HG02943 (cell line): Measurements from ENCODE around the gene FOXP1.

Experiments
- ATAC-seq: cut with Tn5 transposase; IDR thresholded peaks from one replicate; pipeline ENCODE4 v1.9.1; 2021; ENCODE audit warnings: mild to moderate bottlenecking, low read depth, moderate library complexity; ENCODE audit not compliant: unreplicated experiment

Gene FOXP1

GRCh38 chr3:71127052-71127831 lies 456.3 kb downstream of the FOXP1 start:
- no peak for ATAC-seq

GRCh38 chr3:71125738-71126137 lies 457.8 kb downstream of the FOXP1 start:
- ATAC-seq: no peak

- no peak for ATAC-seq
These were observed 459.5 kb downstream of the FOXP1 start for GRCh38 chr3:71124048-71124447.

GRCh38 chr3:71122641-71123040 lies 460.9 kb downstream of the FOXP1 start:
- no peak for ATAC-seq

DNA sequence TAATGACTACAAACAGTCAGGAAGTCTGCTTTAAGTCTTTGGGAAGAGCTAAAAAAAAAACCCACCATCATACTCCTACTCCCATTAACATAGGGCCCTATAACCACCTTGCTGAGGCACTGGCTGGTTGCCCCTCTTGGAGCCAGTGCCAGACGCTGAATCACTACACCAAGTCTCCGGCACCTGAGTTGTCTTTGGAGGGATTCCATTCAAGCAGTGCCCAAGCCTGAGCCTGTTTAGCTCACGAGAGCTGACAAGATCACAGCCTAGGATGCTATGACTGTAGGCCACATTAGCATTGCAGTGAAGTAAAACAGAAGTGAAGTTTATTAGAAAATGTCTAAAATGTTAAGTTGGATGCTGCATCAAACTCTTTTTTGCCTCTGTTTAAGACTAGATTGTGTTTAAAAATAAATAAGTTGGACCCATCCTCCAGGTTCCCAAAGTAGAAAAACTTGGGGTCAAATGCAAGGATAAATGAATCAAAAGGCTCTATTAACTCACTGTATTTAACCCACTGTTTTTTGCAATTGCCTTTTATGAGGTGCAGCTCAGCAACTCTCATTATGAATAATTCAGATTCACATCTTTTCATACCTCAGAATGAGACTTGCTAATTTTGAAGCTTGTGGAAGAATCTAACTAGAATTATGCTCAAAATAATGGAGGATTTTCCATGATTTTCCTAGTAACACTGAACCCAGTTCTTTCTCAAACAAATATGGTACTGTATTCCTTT lies 461.9 kb downstream of the FOXP1 start:
- ATAC-seq: no peak

- ATAC-seq: no peak
These were observed 463.5 kb downstream of the FOXP1 start for GRCh38 chr3:71120012-71120411.

DNA sequence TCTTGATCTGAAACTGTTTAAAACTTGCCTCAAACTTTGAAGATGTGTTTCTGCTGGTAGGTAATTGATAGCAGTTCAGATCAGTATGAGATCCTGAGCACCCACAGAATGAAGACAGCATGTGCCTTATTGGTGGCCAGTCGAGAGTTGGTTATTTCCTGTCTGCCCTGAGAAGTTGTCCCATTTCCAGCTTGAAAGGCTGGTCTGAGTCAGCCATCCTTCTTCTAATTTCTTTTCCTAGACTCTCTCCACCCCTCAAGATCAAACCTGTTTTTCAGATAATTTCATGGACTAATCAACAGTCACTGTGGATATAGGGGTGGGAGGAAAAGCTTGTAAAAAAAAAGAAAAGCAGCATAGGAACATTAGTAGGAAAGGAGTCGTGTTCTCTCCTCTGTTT lies 464.4 kb downstream of the FOXP1 start:
- no peak for ATAC-seq

- ATAC-seq: no peak
These were observed 465.1 kb downstream of the FOXP1 start for GRCh38 chr3:71118436-71118835.

DNA sequence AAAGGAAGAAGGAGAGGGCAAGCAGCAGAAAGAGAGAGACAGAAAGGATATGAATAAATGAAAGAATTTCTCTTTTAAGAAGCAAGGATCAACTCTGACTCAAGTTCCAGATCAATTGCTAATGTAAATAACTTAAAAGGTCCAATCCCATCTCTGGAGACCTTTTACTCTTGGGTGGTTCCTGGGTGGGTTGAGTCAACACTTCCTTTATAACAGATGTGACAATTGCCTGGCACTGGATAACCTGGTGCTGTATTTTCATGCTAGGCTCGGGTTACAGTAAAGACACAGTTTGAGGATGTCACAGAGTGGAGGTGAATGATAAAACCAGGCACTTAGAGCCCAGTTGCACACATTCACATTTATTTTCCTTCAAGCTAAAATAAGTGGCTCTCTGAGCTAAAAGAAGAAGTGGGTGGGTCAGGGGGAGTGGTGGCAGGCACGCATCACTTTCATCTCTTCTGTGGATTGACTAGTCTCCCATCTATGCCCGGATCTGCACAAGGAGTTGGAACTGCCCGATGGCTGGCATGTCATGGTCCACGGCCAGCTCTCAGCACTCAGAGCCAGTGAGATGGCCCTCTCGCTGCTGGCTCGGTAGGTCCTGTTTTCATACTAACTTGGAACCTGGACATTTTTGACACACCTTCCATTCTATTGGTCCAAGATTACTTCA lies 465.8 kb downstream of the FOXP1 start:
- no peak for ATAC-seq

DNA sequence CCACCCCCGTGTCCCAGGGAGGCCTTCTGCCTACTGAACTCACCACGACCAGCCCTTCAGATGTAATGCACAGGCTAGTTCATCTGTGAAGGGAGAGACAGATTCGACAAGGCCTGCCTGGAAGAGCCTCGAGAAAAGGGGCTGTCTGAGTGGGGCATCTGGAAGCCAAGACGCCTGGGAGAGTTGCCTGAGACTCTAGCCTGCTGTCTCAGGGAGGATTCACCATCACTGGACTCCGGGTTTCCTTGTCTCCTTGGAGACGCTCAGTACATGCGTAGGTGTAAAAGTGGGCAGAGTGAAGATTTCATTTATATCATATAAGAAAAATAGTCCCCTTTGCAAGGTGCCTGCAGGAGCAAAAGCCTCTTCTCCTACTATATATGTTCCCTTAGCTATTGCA lies 468.9 kb downstream of the FOXP1 start:
- ATAC-seq: no peak

GRCh38 chr3:71112576-71112975 lies 471.0 kb downstream of the FOXP1 start:
- ATAC-seq: no peak

GRCh38 chr3:71111784-71112440 lies 471.6 kb downstream of the FOXP1 start:
- no peak for ATAC-seq

GRCh38 chr3:71110385-71111222 lies 472.9 kb downstream of the FOXP1 start:
- ATAC-seq: no peak

DNA sequence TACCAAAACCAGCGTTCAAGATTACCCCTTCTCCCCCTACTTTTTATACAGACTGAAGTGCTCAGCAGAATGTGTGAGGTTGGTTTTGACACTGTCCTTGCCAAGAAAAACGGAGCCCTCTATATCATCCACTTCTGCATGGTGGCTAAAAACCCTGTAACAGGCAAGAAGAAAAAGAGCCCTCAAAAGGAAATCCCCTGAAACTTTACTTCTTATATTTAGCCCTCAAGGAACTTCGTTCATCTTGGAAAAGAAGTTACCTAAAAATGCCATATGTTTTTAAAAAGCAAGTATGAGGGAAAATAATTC lies 473.6 kb downstream of the FOXP1 start:
- ATAC-seq: no peak

DNA sequence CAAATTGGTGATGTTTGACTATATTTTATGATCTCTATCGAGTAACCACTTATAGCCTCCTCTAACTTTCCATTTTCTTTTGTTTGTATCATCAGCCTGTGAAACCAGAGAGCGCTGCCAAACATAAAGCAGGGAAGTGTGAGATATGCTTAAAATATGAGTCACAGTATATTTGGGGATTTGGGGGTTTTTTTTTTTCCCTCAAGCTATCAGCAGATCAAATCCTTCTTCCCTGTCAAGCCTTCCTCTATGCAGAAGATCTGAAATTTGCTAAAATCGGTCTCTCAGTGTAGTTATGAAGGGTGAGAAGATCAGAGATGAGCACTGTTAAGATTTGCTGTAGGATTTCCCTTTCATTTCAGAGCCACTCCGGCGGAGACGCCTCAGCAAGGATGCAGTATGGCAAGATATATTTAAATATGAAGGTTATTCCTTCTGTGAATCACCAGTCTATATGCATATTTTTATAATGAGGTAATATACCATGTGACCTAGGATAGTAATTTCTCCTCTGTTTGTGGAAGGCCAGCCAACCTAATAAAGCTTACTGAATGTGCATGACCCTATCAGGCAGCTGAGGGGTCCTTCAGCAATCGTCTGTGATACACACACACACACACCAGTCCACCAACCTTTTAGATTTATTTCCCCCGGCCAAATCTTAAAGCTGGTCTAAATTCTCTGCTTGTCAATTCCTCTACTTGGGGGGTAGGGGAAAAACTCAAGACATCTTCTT lies 474.1 kb downstream of the FOXP1 start:
- ATAC-seq: no peak

GRCh38 chr3:71107926-71108325 lies 475.6 kb downstream of the FOXP1 start:
- no peak for ATAC-seq

GRCh38 chr3:71104976-71105375 lies 478.6 kb downstream of the FOXP1 start:
- ATAC-seq: no peak

GRCh38 chr3:71104556-71104955 lies 479.0 kb downstream of the FOXP1 start:
- ATAC-seq: no peak

GRCh38 chr3:71104121-71104541 lies 479.4 kb downstream of the FOXP1 start:
- no peak for ATAC-seq
